Measurements from ENCODE around the gene RYR1. TPM values are rescaled to one million over a fixed set of nuclear protein-coding genes. Genes with fewer than 3 reads are reported as not detected.

The RYR1 gene
- total RNA-seq, 1 donor from 2014 or later, result 0.65 TPM

GRCh38 chr19:38401148-38401547 is 32.3 kb upstream of the RYR1 start:
- no peak for DNase-seq (ENCODE audit: low spot score, unreplicated experiment)
- H3K4me1 Mint-ChIP-seq (ENCODE audit: low read depth), result no peaks in the 10 kb centered on the region
- no peak overlapping the region for H3K4me3 Mint-ChIP-seq (ENCODE audit: low read depth)
- H3K27me3 Mint-ChIP-seq, result peaks cover 31% of the 10 kb centered on the region
- TF ChIP-seq CTCF (IDR thresholded peaks at IDR 0.05; ENCODE audit: unreplicated experiment), result no peak
- no peak overlapping the region for H3K27ac Mint-ChIP-seq
- H3K9me3 Mint-ChIP-seq (ENCODE audit: low read depth), result no peaks in the 10 kb centered on the region
- H3K36me3 Mint-ChIP-seq (ENCODE audit: insufficient read depth), result peaks cover 6% of the 10 kb centered on the region

GRCh38 chr19:38402623-38402966 is 30.9 kb upstream of the RYR1 start:
- H3K4me1 Mint-ChIP-seq (ENCODE audit: low read depth), result no peaks in the 10 kb centered on the region
- peaks cover 2% of the 10 kb centered on the region for H3K36me3 Mint-ChIP-seq (ENCODE audit: insufficient read depth)
- H3K27me3 Mint-ChIP-seq, result peaks cover 25% of the 10 kb centered on the region
- H3K9me3 Mint-ChIP-seq (ENCODE audit: low read depth), result no peaks in the 10 kb centered on the region
- DNase-seq (ENCODE audit: low spot score, unreplicated experiment), result no peak
- H3K4me3 Mint-ChIP-seq (ENCODE audit: low read depth), result peak overlapping the region; percentile 78
- peak overlapping the region; percentile 76 for H3K27ac Mint-ChIP-seq
- no peak for TF ChIP-seq CTCF (IDR thresholded peaks at IDR 0.05; ENCODE audit: unreplicated experiment)

- H3K27ac Mint-ChIP-seq, result peak within 1 kb of the TSS; percentile 76
- H3K4me1 Mint-ChIP-seq (ENCODE audit: low read depth), result no peaks in the 10 kb centered on the region
- peaks cover 3% of the 10 kb centered on the region for H3K36me3 Mint-ChIP-seq (ENCODE audit: insufficient read depth)
- no peaks in the 10 kb centered on the region for H3K9me3 Mint-ChIP-seq (ENCODE audit: low read depth)
- H3K27me3 Mint-ChIP-seq, result peaks cover 25% of the 10 kb centered on the region
- H3K4me3 Mint-ChIP-seq (ENCODE audit: low read depth), result peak within 1 kb of the TSS; percentile 78
- peak; percentile 100 for TF ChIP-seq CTCF (IDR thresholded peaks at IDR 0.05; ENCODE audit: unreplicated experiment)
- DNase-seq (ENCODE audit: low spot score, unreplicated experiment), result peak; percentile 98
Observed at GRCh38 chr19:38402967-38403674, 30.4 kb upstream of the RYR1 start, which contains the start of gene FAM98C. FAM98C (plus strand) TSS chr19:38403093; CDS start chr19:38403154, 61 bp downstream.

GRCh38 chr19:38404858-38405257 is 28.6 kb upstream of the RYR1 start:
- no peaks in the 10 kb centered on the region for H3K4me1 Mint-ChIP-seq (ENCODE audit: low read depth)
- peak overlapping the region; percentile 46 for H3K4me3 Mint-ChIP-seq (ENCODE audit: low read depth)
- DNase-seq (ENCODE audit: low spot score, unreplicated experiment), result no peak
- peaks cover 17% of the 10 kb centered on the region for H3K27me3 Mint-ChIP-seq
- peaks cover 3% of the 10 kb centered on the region for H3K36me3 Mint-ChIP-seq (ENCODE audit: insufficient read depth)
- H3K27ac Mint-ChIP-seq, result no peak overlapping the region
- no peaks in the 10 kb centered on the region for H3K9me3 Mint-ChIP-seq (ENCODE audit: low read depth)
- TF ChIP-seq CTCF (IDR thresholded peaks at IDR 0.05; ENCODE audit: unreplicated experiment), result no peak

GRCh38 chr19:38405276-38405675 is 28.2 kb upstream of the RYR1 start:
- H3K9me3 Mint-ChIP-seq (ENCODE audit: low read depth), result no peaks in the 10 kb centered on the region
- TF ChIP-seq CTCF (IDR thresholded peaks at IDR 0.05; ENCODE audit: unreplicated experiment), result no peak
- no peaks in the 10 kb centered on the region for H3K4me1 Mint-ChIP-seq (ENCODE audit: low read depth)
- no peak for DNase-seq (ENCODE audit: low spot score, unreplicated experiment)
- peaks cover 3% of the 10 kb centered on the region for H3K36me3 Mint-ChIP-seq (ENCODE audit: insufficient read depth)
- no peak overlapping the region for H3K27ac Mint-ChIP-seq
- H3K27me3 Mint-ChIP-seq, result peaks cover 14% of the 10 kb centered on the region
- H3K4me3 Mint-ChIP-seq (ENCODE audit: low read depth), result peak overlapping the region; percentile 33

All from progenitor cell of endocrine pancreas (in vitro differentiated cells).